HepG2 (cell line): ENCODE data around the gene AFAP1L2. TPM values are rescaled to one million over a fixed set of nuclear protein-coding genes. Genes with fewer than 3 reads are reported as not detected.

Experiments used
- ATAC-seq: fragments of 200-7000 bp; cut with Tn5 transposase; 3 replicates; pipeline ENCODE4 v1.9.1; 2020; ENCODE audit warnings: mild to moderate bottlenecking, moderate library complexity
- BruUV-seq: library from RNA; stranded (reverse); fragments of 400-500 nt; replicated peaks from 2 replicates; lab custom pipeline; 2021; lab: Mats Ljungman, UMichigan
- CTCF ChIA-PET: fragments of 300-600 bp; formaldehyde crosslinking; extraction: SDS; loops from one replicate; lab custom pipeline; 2021; ENCODE audit warnings: low total read pairs, inconsistent platforms, low intra/inter-chr PET ratio; lab: Yijun Ruan, JAX
- POLR2A ChIA-PET: fragments of 350-600 bp; sonication (Branson Sonifier 250); formaldehyde crosslinking; loops from one replicate; lab custom pipeline; 2020; ENCODE audit warnings: antibody characterized with exemption, inconsistent platforms; lab: Yijun Ruan, JAX
- DNase-seq: peaks from one replicate; pipeline ENCODE4 v3.0.0-alpha.2; 2015; ENCODE audit warnings: low spot score
- FAIRE-seq: peaks from 3 replicates; lab custom pipeline; 2011; peaks lifted over from hg19 to GRCh38; lab: Jason Lieb, UNC
- H2AFZ ChIP-seq: one replicate; pipeline ENCODE4 v1.6.1; 2011; ENCODE audit warnings: low read length, inconsistent platforms
- H3K27ac ChIP-seq: fragments of 300-600 bp; 3 replicates; pipeline ENCODE4 v1.8.0; 2011; ENCODE audit warnings: mixed run types, mild to moderate bottlenecking, mixed read lengths, low read length, inconsistent platforms; ENCODE audit not compliant: insufficient read depth; ENCODE audit errors: extremely low read length
- H3K27me3 ChIP-seq, 2 experiments: fragments of 200-600 bp in 1 of 2; 2 replicates in 1 of 2; 3 replicates in 1 of 2; pipeline versions ENCODE4 v1.6.0 to v1.8.0; 2011; ENCODE audit warnings: low read length in 2 of 2, mild to moderate bottlenecking in 2 of 2, moderate library complexity in 2 of 2, inconsistent platforms in 1 of 2; ENCODE audit not compliant: insufficient read depth in 2 of 2, control insufficient read depth in 1 of 2
- H3K36me3 ChIP-seq, 2 experiments: fragments of 200-600 bp in 1 of 2; replicated peaks in 1 of 2; 2 replicates in 1 of 2; 3 replicates in 1 of 2; pipeline versions ENCODE4 v1.5.1 to v1.8.0; 2011; ENCODE audit warnings: low read length in 2 of 2, inconsistent platforms in 1 of 2; ENCODE audit not compliant: insufficient read depth in 2 of 2, control insufficient read depth in 1 of 2
- H3K4me1 ChIP-seq: 2 replicates; pipeline ENCODE4 v1.5.1; 2012; ENCODE audit warnings: low read length, inconsistent platforms; ENCODE audit not compliant: insufficient read depth
- H3K4me2 ChIP-seq: 2 replicates; pipeline ENCODE4 v1.6.0; 2011; ENCODE audit warnings: low read depth, low read length, inconsistent platforms
- H3K4me3 ChIP-seq, 3 experiments: fragments of 200-600 bp in 1 of 3; sonication (generic), shearing (Covaris generic) in 1 of 3; replicated peaks in 1 of 3; 2 replicates each; pipeline ENCODE4 v1.5.1; 2011 to 2016; ENCODE audit warnings: low read length in 3 of 3, inconsistent platforms in 2 of 3, low read depth in 2 of 3, mild to moderate bottlenecking in 2 of 3, control low read depth in 1 of 3, mixed read lengths in 1 of 3; ENCODE audit not compliant: insufficient read depth in 1 of 3
- H3K79me2 ChIP-seq: one replicate; pipeline ENCODE4 v1.6.1; 2011; ENCODE audit warnings: low read length, inconsistent platforms; ENCODE audit not compliant: insufficient read depth
- H3K9ac ChIP-seq: 2 replicates; pipeline ENCODE4 v1.6.0; 2011; ENCODE audit warnings: mild to moderate bottlenecking, low read depth, low read length, inconsistent platforms; ENCODE audit not compliant: insufficient read depth
- H3K9me3 ChIP-seq: 2 replicates; pipeline ENCODE4 v1.5.1; 2012; ENCODE audit warnings: mild to moderate bottlenecking, low read length
- H4K20me1 ChIP-seq: 2 replicates; pipeline ENCODE4 v1.6.0; 2011; ENCODE audit warnings: inconsistent platforms, mild to moderate bottlenecking, low read length, moderate library complexity; ENCODE audit not compliant: insufficient read depth
- AGO2 ChIP-seq: fragments of 200-400 bp; formaldehyde crosslinking; optimal IDR thresholded peaks from 2 replicates; pipeline ENCODE3; 2017; ENCODE audit warnings: mild to moderate bottlenecking, low read depth, low read length, moderate library complexity
- FOXP1 ChIP-seq, 2 experiments: fragments of 450-650 bp in 1 of 2; IDR thresholded peaks; 2 replicates each; pipeline ENCODE4 v1.6.1; 2017 to 2018; ENCODE audit warnings: antibody characterized with exemption in 1 of 2
- RFXAP ChIP-seq: sonication (generic); formaldehyde crosslinking; IDR thresholded peaks from 2 replicates; pipeline ENCODE4 v1.4.0; 2020; ENCODE audit warnings: missing genetic modification reagents, borderline replicate concordance
- ZNF333 ChIP-seq: sonication (generic); formaldehyde crosslinking; IDR thresholded peaks from 2 replicates; pipeline ENCODE4 v1.4.0; 2020; ENCODE audit warnings: mild to moderate bottlenecking, missing genetic modification reagents, borderline replicate concordance
- ZNF503 ChIP-seq: sonication (generic); formaldehyde crosslinking; IDR thresholded peaks from 2 replicates; pipeline ENCODE4 v1.4.0; 2020; ENCODE audit warnings: missing genetic modification reagents
- ZNF768 ChIP-seq: sonication (generic); formaldehyde crosslinking; IDR thresholded peaks from 2 replicates; pipeline ENCODE4 v1.4.0; 2020; ENCODE audit warnings: missing genetic modification reagents
- ZSCAN31 ChIP-seq: sonication (generic); formaldehyde crosslinking; IDR thresholded peaks from 2 replicates; pipeline ENCODE4 v1.5.0; 2020; ENCODE audit warnings: low read depth, mild to moderate bottlenecking, missing genetic modification reagents
- WGBS: methylation state at CpG from one replicate; pipeline ENCODE4 v1.1.6; 2017; ENCODE audit warnings: low lambda C conversion rate; 5-methylcytosine and 5-hydroxymethylcytosine counted together
- in situ Hi-C: cut with HindIII; loops from 2 replicates; pipeline ENCODE4 v1.10.0; 2017; ENCODE audit warnings: low pct_unique_long_range_greater_than_20kb; ENCODE audit not compliant: extremely low pct_ligation_motif_present
- intact Hi-C: fragments of 100-400 bp; cut with micrococcal nuclease; formaldehyde crosslinking; loops from one replicate; pipeline ENCODE4 v1.10.0; 2022; ENCODE audit not compliant: unreplicated experiment
- polyA plus RNA-seq, 8 experiments: library from polyadenylated mRNA; depleted of rRNA in 3 of 8; stranded (reverse) in 7 of 8; unstranded in 1 of 8; fragments of >200 nt; fragmentation: Illumina TruSeq in 4 of 8; extraction: Trizol in 4 of 8; gene quantifications; 2 replicates each; pipeline versions ENCODE4 v1.2.1 to v1.2.3, GENCODE V29; 2011 to 2016; ENCODE audit warnings: low read depth in 4 of 8, missing spikeins in 1 of 8, mixed read lengths in 1 of 8; ENCODE audit not compliant: insufficient read depth in 1 of 8
- total RNA-seq, 5 experiments: library from RNA; depleted of rRNA; stranded (reverse); fragments of >200 nt; fragmentation: Illumina TruSeq; extraction: Trizol; gene quantifications; 2 replicates each; pipeline ENCODE4 v1.2.3, GENCODE V29; 2016; ENCODE audit warnings: low read depth in 1 of 5

The AFAP1L2 gene
- total and polyA plus RNA-seq, 2 of the 13 experiments (the other 11 are each of a cell fraction or from before 2014, with no cell fraction given): not detected

- Histone ChIP-seq H3K9me3 (peaks cover 15% of the 10 kb centered on the region), H3K9ac (no peak overlapping the region), H3K79me2 (no peaks in the 10 kb centered on the region), H3K4me2 (no peak overlapping the region), H3K27ac (no peak overlapping the region), H4K20me1 (no peaks in the 10 kb centered on the region), H3K27me3 (peaks cover 0 to 21% of the 10 kb centered on the region in 2 experiments; a peak in 1 of 5 replicates), H3K36me3 (no peaks in the 10 kb centered on the region; a peak in 1 of 5 replicates), H2AFZ (no peak overlapping the region), H3K4me1 (peaks cover 5% of the 10 kb centered on the region; the same call in 1 of the 2 replicates), H3K4me3 (no peak overlapping the region)
- intact Hi-C loops: loop anchor here (5.0 kb wide), 1 partner anchor 157 kb away; no protein-coding TSS in a partner anchor
- FAIRE-seq (no peak), ATAC-seq (no peak), DNase-seq (no peak)
- 15% methylated on average over 4 of the region's 16 CpGs for WGBS
- in situ Hi-C loops: loop anchor here (10.0 to 25.0 kb wide), 2 partner anchors 405 to 837 kb away; no protein-coding TSS in a partner anchor
- no TSS peak for BruUV-seq
- TF ChIP-seq ZSCAN31 (no peak), AGO2 (no peak), ZNF333 (CRISPR knock-in tag) (no peak), FOXP1 (IDR thresholded peaks at IDR 0.05) (no peak), FOXP1 (CRISPR knock-in tag; IDR thresholded peaks at IDR 0.05) (no peak), RFXAP (CRISPR knock-in tag) (no peak), ZNF503 (CRISPR knock-in tag) (no peak), ZNF768 (CRISPR knock-in tag) (no peak)
- POLR2A ChIA-PET: no interaction called here
- CTCF ChIA-PET: no interaction called here
Observed at GRCh38 chr10:114300036-114300645, 104.2 kb downstream of the AFAP1L2 start.
